GM12873 (cell line): ENCODE data around the gene CBLN3.

Experiments used
- CTCF ChIP-seq: IDR thresholded peaks from 2 replicates; pipeline ENCODE4 v1.5.1; 2012; ENCODE audit warnings: low read depth, mild to moderate bottlenecking, moderate library complexity, low read length, control low read depth; ENCODE audit not compliant: insufficient read depth; ENCODE audit errors: missing control alignments

CBLN3 gene

GRCh38 chr14:24441904-24442239 lies 12.4 kb upstream of the CBLN3 start:
- no peak for TF ChIP-seq CTCF

GRCh38 chr14:24441485-24441884 lies 12.0 kb upstream of the CBLN3 start:
- TF ChIP-seq CTCF, result no peak

GRCh38 chr14:24440606-24441399 lies 11.3 kb upstream of the CBLN3 start:
- no peak for TF ChIP-seq CTCF

GRCh38 chr14:24439830-24440605 lies 10.6 kb upstream of the CBLN3 start:
- TF ChIP-seq CTCF, result no peak

GRCh38 chr14:24439257-24439656 lies 9.8 kb upstream of the CBLN3 start:
- TF ChIP-seq CTCF, result no peak

GRCh38 chr14:24438223-24439097 lies 9.0 kb upstream of the CBLN3 start:
- no peak for TF ChIP-seq CTCF

- TF ChIP-seq CTCF, result no peak
Measured at GRCh38 chr14:24437736-24438067, 8.2 kb upstream of the CBLN3 start.
